Endothelial cell of umbilical vein (primary cell): ENCODE results near the gene DSCAML1. TPM values are rescaled to one million over a fixed set of nuclear protein-coding genes. Genes with fewer than 3 reads are reported as not detected.

ENCODE experiments used
- BruUV-seq: library from RNA; stranded (reverse); fragments of 400-500 nt; replicated peaks from 2 replicates; lab custom pipeline; 2021; lab: Mats Ljungman, UMichigan
- CTCF ChIA-PET: fragments of 300-600, 350-600 bp; sonication (Branson Sonifier 250); formaldehyde crosslinking; loops from one replicate; lab custom pipeline; 2021; ENCODE audit warnings: antibody characterized with exemption, inconsistent platforms; lab: Charles Lee
- POLR2A ChIA-PET: fragments of 300-600, 350-600 bp; sonication (Branson Sonifier 250); formaldehyde crosslinking; loops from one replicate; lab custom pipeline; 2021; ENCODE audit warnings: antibody characterized with exemption, inconsistent platforms; lab: Charles Lee
- DNase-seq: peaks from one replicate; pipeline ENCODE4 v3.0.0-alpha.2; 2011; ENCODE audit warnings: low read depth, low spot score
- FAIRE-seq: peaks from 2 replicates; lab custom pipeline; 2011; peaks lifted over from hg19 to GRCh38; lab: Jason Lieb, UNC
- H2AFZ ChIP-seq: 2 replicates; pipeline ENCODE4 v1.6.0; 2012; ENCODE audit warnings: low read depth, low read length, control low read depth, inconsistent platforms
- H3K27ac ChIP-seq: 2 replicates; pipeline ENCODE4 v1.5.1; 2011; ENCODE audit warnings: low read depth, mild to moderate bottlenecking, control low read depth, low read length, moderate library complexity; ENCODE audit not compliant: insufficient read depth
- H3K27me3 ChIP-seq, 2 experiments: 2 replicates each; pipeline versions ENCODE4 v1.6.0 to v1.6.1; 2011; ENCODE audit warnings: low read length in 2 of 2, mixed read lengths in 1 of 2; ENCODE audit not compliant: control insufficient read depth in 2 of 2, insufficient read depth in 2 of 2
- H3K36me3 ChIP-seq, 2 experiments: 2 replicates in 1 of 2; 3 replicates in 1 of 2; pipeline ENCODE4 v1.5.1; 2011; ENCODE audit warnings: low read length in 2 of 2, mild to moderate bottlenecking in 1 of 2, moderate library complexity in 1 of 2; ENCODE audit not compliant: control insufficient read depth in 2 of 2, insufficient read depth in 2 of 2; ENCODE audit errors: extremely low read depth in 1 of 2
- H3K4me1 ChIP-seq: 3 replicates; pipeline ENCODE4 v1.5.1; 2011; ENCODE audit warnings: mild to moderate bottlenecking, low read length; ENCODE audit not compliant: control insufficient read depth, insufficient read depth; ENCODE audit errors: extremely low read depth
- H3K4me2 ChIP-seq: 2 replicates; pipeline ENCODE4 v1.6.1; 2011; ENCODE audit warnings: low read length, control low read depth, mixed read lengths; ENCODE audit not compliant: insufficient read depth
- H3K4me3 ChIP-seq, 3 experiments: fragments of 200-600 bp in 1 of 3; sonication (generic), shearing (Covaris generic) in 1 of 3; replicated peaks in 1 of 3; 2 replicates each; pipeline ENCODE4 v1.5.1; 2011 to 2016; ENCODE audit warnings: control low read depth in 3 of 3, low read length in 3 of 3, mild to moderate bottlenecking in 2 of 3, inconsistent platforms in 1 of 3, low read depth in 1 of 3, moderate library complexity in 1 of 3; ENCODE audit not compliant: insufficient read depth in 1 of 3
- H3K79me2 ChIP-seq: 2 replicates; pipeline ENCODE4 v1.6.0; 2012; ENCODE audit warnings: low read length, inconsistent platforms; ENCODE audit not compliant: control insufficient read depth, insufficient read depth
- H3K9ac ChIP-seq: replicated peaks from 2 replicates; pipeline ENCODE3; 2011; ENCODE audit warnings: low read length, control low read depth; ENCODE audit not compliant: insufficient read depth; ENCODE audit errors: extremely low read depth
- H3K9me1 ChIP-seq: replicated peaks from 3 replicates; pipeline ENCODE4 v1.6.0; 2011; ENCODE audit warnings: mild to moderate bottlenecking, low read length; ENCODE audit not compliant: control insufficient read depth, insufficient read depth; ENCODE audit errors: extremely low read depth
- H3K9me3 ChIP-seq: replicated peaks from 2 replicates; pipeline ENCODE4 v1.5.1; 2012; ENCODE audit warnings: low read length, inconsistent platforms; ENCODE audit not compliant: control insufficient read depth, insufficient read depth
- H4K20me1 ChIP-seq: replicated peaks from 2 replicates; pipeline ENCODE3; 2011; ENCODE audit warnings: mild to moderate bottlenecking, low read length; ENCODE audit not compliant: control insufficient read depth, insufficient read depth; ENCODE audit errors: extremely low read depth
- CTCF ChIP-seq, 2 donors: IDR thresholded peaks; 1 replicate in 1 of 2; 2 replicates in 1 of 2; pipeline ENCODE4 v1.5.1; 2011; ENCODE audit warnings: low read length in 2 of 2, mild to moderate bottlenecking in 2 of 2, moderate library complexity in 2 of 2, control low read depth in 1 of 2, inconsistent platforms in 1 of 2, low read depth in 1 of 2; ENCODE audit not compliant: insufficient read depth in 1 of 2; ENCODE audit errors: extremely low read depth in 1 of 2
- EZH2 ChIP-seq: IDR thresholded peaks from 2 replicates; pipeline ENCODE4 v1.6.1; 2012; ENCODE audit warnings: borderline replicate concordance, low read depth, mild to moderate bottlenecking, moderate library complexity, low read length, inconsistent platforms; ENCODE audit not compliant: severe bottlenecking
- FOS ChIP-seq: IDR thresholded peaks from 2 replicates; pipeline ENCODE4 v1.6.1; 2011; ENCODE audit warnings: mild to moderate bottlenecking, low read length, moderate library complexity, borderline replicate concordance; ENCODE audit not compliant: insufficient read depth
- GATA2 ChIP-seq: IDR thresholded peaks from 2 replicates; pipeline ENCODE4 v1.7.0; 2011; ENCODE audit warnings: low read depth, mild to moderate bottlenecking, moderate library complexity, mixed read lengths, low read length; ENCODE audit not compliant: insufficient read length, insufficient read depth
- JUN ChIP-seq: IDR thresholded peaks from 2 replicates; pipeline ENCODE4 v1.6.1; 2011; ENCODE audit warnings: borderline replicate concordance, low read depth; ENCODE audit not compliant: insufficient read length, insufficient read depth
- MAX ChIP-seq: IDR thresholded peaks from 2 replicates; pipeline ENCODE4 v1.6.1; 2011; ENCODE audit not compliant: insufficient read depth, insufficient read length
- MYC ChIP-seq: IDR thresholded peaks from one replicate; pipeline ENCODE4 v1.6.1; 2011; ENCODE audit warnings: mild to moderate bottlenecking, low read depth, low read length
- POLR2A ChIP-seq: IDR thresholded peaks from 2 replicates; pipeline ENCODE4 v1.6.1; 2012; ENCODE audit warnings: low read depth, mild to moderate bottlenecking, control low read depth, low read length
- POLR2AphosphoS5 ChIP-seq: IDR thresholded peaks from 2 replicates; pipeline ENCODE4 v1.6.1; 2012; ENCODE audit warnings: low read depth, mild to moderate bottlenecking, control low read depth, low read length, moderate library complexity; ENCODE audit not compliant: insufficient read depth
- dilution Hi-C: fragments of 300-500 bp; cut with MboI; formaldehyde crosslinking; loops from one replicate; pipeline ENCODE4 v1.15.0; 2019; ENCODE audit warnings: low sequenced_read_pairs; ENCODE audit not compliant: extremely low pct_ligation_motif_present
- intact Hi-C: fragments of 100-400 bp; cut with micrococcal nuclease; formaldehyde crosslinking; loops from one replicate; pipeline ENCODE4 v1.10.0; 2022
- polyA plus RNA-seq, 4 experiments: library from polyadenylated mRNA; depleted of rRNA in 3 of 4; stranded (reverse) in 3 of 4; unstranded in 1 of 4; fragments of >200 nt; gene quantifications; 2 replicates each; pipeline versions ENCODE4 v1.2.1 to v1.2.3, GENCODE V29; 2011 to 2012; ENCODE audit warnings: missing spikeins in 1 of 4
- total RNA-seq: library from RNA; stranded (reverse); gene quantifications from 2 replicates; pipeline ENCODE4 v1.2.3, GENCODE V29; 2021

The DSCAML1 gene
- total and polyA plus RNA-seq, 2 donors (not counting 3 experiments of a cell fraction or from before 2014, with no cell fraction given): not detected

- H3K9me1 ChIP-seq: no peaks in the 10 kb centered on the region
- H3K27me3 ChIP-seq: no peaks in the 10 kb centered on the region
- no peaks in the 10 kb centered on the region for H3K4me1 ChIP-seq
- no peak overlapping the region for H3K4me2 ChIP-seq
- intact Hi-C loops: no loop called here
- H2AFZ ChIP-seq: no peak overlapping the region
- no peak for FAIRE-seq
- ChIA-PET CTCF (interaction anchor here (1.5 kb wide), 1 partner anchor 10 kb away, joined by 4 read pairs; no protein-coding TSS in a partner anchor), POLR2A (no interaction called here)
- no peak overlapping the region for H3K4me3 ChIP-seq
- H3K9me3 ChIP-seq: no peaks in the 10 kb centered on the region
- dilution Hi-C loops: no loop called here
- no peaks in the 10 kb centered on the region for H3K36me3 ChIP-seq
- H3K27ac ChIP-seq: no peak overlapping the region
- no peak for DNase-seq
- H3K79me2 ChIP-seq: no peaks in the 10 kb centered on the region
- TF ChIP-seq FOS (no peak), POLR2A (no peak), MAX (no peak), POLR2AphosphoS5 (no peak), GATA2 (no peak), EZH2 (no peak), MYC (no peak), CTCF (IDR thresholded peaks at IDR 0.05; ENCODE audit: extremely low read depth in 1 of 2, insufficient read depth in 1 of 2, low read depth in 1 of 2, low read length in 2 of 2) (no peak), JUN (no peak)
- no peaks in the 10 kb centered on the region for H4K20me1 ChIP-seq
- H3K9ac ChIP-seq: no peak overlapping the region
- BruUV-seq: no TSS peak
Measured at GRCh38 chr11:117476531-117477142, 320.4 kb downstream of the DSCAML1 start.
